HG03108 (cell line): Measurements from ENCODE around the gene GSG1L2.

Experiments used
- ATAC-seq: cut with Tn5 transposase; IDR thresholded peaks from one replicate; pipeline ENCODE4 v1.9.1; 2021; ENCODE audit warnings: moderate library complexity; ENCODE audit not compliant: unreplicated experiment

Gene GSG1L2

DNA sequence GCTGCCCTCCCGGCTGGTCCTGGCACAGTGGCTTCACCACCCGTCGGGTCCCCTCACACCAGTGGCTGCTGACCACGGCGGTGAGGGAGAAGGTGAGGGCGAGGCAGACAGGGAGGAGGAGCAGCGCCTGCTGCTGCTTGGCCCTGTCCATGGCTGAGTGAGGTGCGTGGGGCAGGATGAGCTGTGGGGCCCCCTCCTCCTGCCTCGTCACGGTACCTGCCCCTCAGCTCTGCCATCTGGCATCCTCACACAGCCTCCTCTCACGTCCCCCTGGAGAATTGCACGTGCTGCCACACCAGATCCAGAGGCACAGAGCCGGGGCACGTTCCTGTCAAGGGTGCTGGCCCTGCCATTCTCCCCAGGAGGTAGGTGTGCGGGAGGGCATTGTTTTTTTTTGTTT, at the start of gene GSG1L2:
TSS of gene GSG1L2 (minus strand) at position 159 of the 400 bp plus-strand sequence. CDS start at position 151, 8 bp downstream.
- ATAC-seq: no peak

GRCh38 chr17:9868552-9868951, 46.7 kb upstream of the GSG1L2 start:
- ATAC-seq: no peak

DNA sequence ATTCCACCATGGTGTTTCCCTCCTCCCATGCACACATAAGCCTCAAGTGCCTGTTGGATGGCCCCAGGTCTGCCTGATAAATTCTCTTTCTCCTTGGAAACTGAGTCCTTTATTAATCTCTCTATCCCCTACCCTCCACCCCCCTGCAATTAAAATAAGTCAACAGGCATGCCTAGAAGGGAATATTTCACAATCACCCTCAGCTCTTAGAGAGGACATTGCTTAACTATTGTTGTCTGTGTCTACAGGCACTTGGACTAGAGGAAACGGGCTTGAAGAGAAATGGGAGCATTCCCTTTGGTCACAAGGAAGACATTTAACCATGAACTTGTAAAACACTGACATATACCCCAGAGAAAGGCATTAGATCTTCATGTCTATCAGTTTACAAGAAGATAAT, 43.7 kb upstream of the GSG1L2 start:
- ATAC-seq: no peak

DNA sequence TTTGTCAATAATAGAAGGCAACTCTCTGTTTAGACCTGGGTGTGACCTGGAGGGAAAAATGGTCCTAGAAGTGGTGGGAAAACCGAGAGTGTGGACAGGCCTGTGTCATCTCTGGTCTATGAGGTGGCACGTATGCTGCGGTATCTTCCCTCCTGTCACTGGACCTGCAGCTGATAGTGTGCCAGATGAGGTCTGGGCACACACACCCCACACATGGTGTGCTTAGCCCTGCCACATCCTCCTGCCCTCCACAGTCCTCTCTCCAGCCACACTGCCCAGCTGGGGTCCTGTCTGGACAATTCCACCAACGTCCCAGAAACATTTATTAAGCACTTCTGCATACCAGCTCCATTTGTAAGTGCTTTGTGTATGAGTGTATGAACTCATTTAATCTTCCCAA, 41.1 kb upstream of the GSG1L2 start:
- ATAC-seq: no peak

DNA sequence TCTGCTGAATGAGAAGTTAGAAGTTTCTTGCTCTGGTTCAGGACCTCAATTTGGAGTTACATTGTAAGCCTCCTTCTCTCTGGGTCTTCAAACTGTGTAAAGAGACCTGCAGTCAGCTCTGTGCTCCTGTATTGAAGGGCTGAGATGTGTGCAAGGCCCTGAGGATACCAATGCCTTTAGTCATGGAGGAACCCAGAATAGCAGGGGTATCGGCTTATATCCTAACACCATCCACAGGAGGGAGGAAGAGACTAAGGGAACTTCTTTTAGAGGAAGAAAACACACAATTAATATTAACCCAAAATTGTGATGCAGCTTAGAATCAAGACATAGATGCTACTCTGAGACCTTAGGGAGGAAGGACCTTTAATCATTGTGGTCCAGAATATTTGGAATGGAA, 40.3 kb upstream of the GSG1L2 start:
- no peak for ATAC-seq

DNA sequence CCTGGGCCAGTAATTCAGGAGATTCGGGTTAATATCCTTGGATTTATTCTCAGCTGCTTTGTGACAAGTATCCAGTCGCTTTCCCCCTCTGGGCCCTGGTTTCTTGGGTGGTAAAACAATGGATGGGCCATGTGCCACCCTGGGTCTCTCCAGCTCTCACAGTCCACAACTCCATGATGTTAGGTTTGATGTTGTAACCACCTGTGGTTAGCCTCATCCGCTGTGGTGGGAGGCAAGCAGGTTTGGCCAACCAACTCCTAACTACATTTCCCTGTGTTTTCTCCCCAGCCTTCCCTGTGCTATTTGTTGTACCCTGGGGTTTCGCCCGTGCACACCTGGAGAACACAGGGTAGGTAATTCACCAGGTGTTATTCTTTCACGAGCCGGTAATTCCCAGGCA, 39.0 kb upstream of the GSG1L2 start:
- no peak for ATAC-seq

- no peak for ATAC-seq
Observed at GRCh38 chr17:9859781-9860180, 37.9 kb upstream of the GSG1L2 start.

- no peak for ATAC-seq
Observed at GRCh38 chr17:9855036-9855435, 33.2 kb upstream of the GSG1L2 start.

DNA sequence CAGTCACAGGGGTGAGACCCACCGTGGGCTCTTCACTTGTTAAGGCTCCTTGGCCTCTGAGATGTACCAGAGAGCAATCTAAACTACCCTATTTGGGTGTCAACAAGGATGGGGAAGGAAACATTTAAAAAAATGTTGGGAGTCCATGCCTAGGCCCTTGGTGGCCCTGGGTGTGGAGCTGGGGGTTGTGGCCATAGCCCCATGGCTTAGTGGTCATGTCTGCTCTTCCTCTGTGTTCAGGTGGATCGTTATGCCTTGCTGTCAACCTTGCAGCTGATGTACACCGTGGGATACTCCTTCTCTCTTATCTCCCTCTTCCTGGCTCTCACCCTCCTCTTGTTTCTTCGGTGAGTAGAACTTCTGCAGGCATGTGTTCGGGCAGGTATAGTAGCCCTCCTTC, 32.4 kb upstream of the GSG1L2 start:
- no peak for ATAC-seq

DNA sequence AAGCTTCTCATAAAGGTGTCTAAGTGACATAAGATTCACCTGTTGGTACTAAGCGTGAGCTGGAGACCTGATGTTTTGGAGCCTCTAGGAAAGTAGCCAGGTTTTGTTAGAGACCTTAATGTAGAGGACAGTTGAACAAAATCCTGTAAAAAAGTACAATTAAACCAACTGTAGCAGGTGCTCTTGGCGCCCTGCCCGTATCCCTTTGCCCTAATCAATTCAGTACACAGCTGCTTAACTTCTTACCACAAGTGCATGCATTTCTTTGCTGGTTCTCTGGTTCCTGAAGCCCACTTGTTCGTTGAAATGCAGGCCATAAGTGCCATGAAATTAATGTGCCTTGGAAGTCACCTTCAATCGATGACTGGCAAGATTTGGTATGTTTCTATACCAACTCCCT, 28.3 kb upstream of the GSG1L2 start:
- ATAC-seq: no peak

DNA sequence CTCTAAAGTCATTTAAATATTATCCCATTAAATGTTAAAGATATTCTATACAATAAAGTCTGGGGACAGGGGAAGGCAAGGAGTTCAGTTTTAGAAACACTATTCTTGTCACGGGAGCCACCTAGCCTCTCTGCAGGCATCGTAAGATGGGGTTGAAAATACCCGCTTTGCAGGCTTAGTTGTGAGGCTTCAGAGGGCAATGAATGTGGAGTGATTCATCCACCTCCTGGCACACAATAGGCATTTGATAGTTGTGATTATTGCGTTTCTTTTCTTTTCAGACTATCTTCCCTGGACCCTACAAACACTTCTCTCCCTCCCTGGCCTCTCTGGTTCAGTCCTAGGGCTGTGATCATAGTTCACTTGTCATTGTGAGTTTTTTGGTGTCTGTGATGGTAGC, 23.4 kb upstream of the GSG1L2 start:
- no peak for ATAC-seq

DNA sequence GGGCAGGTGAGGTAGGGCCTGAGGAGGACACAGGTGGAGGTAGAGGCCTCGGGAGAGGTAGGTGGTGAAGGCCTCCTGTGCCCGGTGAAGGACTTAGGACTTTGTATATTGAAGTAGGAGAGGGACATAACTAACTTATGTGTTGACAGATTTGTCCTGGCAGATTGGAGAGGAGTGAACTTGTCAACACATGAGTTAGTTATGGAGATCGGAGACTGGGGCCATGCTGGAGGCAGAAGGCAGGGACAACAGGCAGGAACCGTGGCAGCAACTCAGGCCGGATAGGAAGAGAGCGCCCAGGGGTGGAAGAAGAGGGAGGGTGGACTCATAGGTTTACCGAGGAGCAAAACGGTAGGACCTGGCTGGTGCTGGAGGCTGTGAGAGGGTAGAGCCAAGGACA, 22.3 kb upstream of the GSG1L2 start:
- no peak for ATAC-seq

DNA sequence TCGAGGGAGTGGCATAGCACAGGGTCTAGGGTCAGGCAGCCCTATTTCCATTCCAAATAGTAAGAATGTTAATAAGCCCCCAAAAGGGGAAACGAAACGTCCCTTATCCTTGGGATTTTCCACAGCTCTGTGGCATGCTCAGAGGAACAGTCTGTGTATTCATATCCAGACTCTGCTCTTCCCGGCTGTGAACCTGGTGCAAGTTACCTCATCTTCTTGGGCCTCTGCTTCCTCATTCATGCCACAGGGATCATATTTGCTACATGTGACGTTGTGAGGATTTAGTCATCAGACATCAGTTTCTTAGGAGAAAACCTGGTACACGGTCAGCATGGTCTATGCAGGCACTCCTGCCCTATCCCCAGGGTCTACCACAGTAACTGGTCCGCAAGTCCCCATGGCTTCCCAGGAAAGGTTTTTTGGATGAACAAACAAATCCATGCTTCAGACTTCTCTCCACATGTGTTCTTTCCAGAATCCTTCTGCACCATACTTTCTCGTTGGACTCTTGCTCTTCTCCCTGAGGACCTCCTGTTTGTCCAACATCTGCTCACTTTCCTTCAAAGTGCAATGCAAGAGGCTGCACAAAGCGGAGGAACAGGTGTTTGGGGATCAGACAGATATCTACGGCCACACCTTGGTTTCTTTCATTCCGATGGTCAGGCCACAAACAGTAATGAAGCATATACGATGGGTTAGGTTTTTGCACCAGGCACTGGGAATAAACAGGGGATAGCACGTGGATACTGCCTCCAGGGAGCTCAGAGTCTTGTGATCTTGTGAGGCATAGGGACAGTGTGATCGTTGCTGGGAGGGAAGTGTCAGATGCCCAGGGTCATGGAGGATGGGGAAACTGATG, 21.5 kb upstream of the GSG1L2 start:
- ATAC-seq: no peak

DNA sequence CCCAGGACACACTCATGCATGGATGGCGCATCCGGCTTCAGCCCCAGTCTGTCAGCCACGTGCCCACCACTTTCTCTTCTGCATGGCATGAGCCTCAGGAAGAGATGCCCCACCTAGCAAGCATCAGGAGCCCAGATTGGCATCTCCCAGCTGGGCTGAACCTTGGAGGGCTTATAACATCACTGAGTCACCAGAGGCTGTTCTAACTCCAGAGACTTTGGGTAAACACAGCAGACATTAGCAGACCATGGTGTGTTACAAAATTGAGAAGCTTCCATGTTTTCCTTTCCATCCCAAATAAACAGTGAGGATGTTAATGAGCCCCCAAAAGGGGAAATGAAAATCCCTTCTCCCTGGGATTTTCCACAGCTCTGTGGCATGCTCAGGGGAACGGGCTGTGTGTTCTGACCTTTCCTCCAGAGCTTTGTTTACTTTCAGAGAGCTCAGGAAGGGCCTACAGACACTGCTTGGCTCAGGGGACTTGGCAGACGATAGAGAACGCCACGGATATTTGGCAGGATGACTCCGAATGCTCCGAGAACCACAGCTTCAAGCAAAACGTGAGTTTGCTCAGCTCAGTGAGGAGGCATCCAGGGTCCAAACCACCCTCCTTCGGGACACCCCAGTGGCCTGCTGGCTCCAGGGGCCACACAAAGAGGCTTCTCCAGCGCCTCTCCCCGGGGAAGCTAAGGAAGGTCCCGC, 20.3 kb upstream of the GSG1L2 start:
- no peak for ATAC-seq

DNA sequence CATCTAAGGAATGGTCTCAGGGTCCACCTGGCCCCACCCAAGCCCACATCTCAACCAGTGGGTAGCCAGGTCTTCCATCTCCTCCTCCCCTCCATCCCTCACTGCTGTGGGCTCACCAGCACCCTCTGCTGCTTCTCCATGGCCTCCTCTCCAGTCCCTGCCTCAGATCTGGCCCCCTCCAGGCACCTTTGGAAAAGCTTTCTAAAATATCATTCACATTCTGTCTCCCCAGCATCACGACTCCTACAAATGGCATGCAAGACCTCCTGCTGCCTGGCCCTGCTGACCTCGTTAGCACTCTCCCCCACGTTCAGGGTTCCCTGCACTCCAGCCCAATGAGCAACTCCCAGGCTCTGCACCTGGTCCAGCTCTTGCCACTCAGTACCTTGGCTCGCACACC, 17.6 kb upstream of the GSG1L2 start:
- ATAC-seq: no peak

- no peak for ATAC-seq
Observed at GRCh38 chr17:9837551-9838471, 15.9 kb upstream of the GSG1L2 start.

- no peak for ATAC-seq
Observed at GRCh38 chr17:9833922-9834321, 12.0 kb upstream of the GSG1L2 start.

- ATAC-seq: no peak
Observed at GRCh38 chr17:9830711-9831110, 8.8 kb upstream of the GSG1L2 start.

- ATAC-seq: no peak
Observed at GRCh38 chr17:9829343-9829742, 7.5 kb upstream of the GSG1L2 start.

DNA sequence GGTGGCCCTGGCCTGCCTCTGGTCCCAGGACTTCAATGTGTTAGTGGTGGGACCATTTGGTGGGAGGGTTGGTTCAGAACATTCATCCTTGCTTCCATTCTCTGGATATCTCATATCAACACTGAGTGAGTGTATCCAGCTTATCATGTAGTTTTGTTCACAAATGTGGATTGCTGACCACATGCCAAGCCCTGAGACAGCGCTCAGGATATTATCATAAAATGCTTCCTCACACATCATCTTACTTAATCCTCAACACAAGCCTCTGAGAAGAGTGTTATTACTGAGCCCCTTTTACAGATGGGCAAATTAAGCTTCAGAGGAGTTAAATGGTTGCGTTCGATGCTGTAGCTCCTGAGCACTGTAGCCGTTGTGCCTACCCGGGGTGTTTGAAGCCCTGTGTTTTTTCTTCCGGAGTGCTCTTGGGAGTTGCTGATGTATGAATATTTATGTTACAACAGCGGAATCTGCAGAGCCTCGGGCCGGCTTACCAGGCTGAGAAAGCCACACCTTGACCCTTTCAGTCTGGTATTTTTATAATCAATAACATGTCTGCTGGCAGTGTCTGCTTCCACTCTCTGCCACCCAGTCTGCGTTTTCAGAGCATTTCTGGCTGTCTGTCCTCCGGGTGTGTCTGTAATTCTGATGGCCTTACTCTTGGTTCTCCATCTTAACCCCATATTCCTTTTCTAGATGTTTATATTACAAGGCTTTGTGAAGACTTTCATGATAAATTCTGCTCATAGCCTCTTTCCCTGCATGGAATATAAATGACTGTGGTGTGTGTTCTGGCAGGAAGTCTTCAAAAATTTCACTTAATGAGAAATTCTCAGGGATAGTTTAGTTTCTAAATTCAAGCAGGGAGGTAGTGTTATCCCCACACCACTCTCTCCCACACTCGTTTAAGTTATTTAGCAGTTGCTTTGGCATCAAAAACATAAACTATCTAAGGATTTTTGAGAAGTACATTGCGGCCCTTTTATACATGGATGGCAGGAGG, 6.7 kb upstream of the GSG1L2 start:
- ATAC-seq: no peak
